Neural progenitor cell (in vitro differentiated cells): ENCODE data around the gene EGLN3. TPM values are rescaled to one million over a fixed set of nuclear protein-coding genes. Genes with fewer than 3 reads are reported as not detected.

Source experiments
- DNase-seq: peaks from one replicate; pipeline ENCODE4 v3.0.0-alpha.2; 2016; ENCODE audit warnings: low spot score
- H2AFZ ChIP-seq: fragments of 200-600 bp; sonication (generic); replicated peaks from 2 replicates; pipeline ENCODE4 v1.6.1; 2016; ENCODE audit warnings: antibody characterized with exemption
- H3F3A ChIP-seq: fragments of 200-600 bp; sonication (generic); 2 replicates; pipeline ENCODE4 v1.6.1; 2016; ENCODE audit warnings: antibody characterized with exemption, low read depth
- H3K27ac ChIP-seq: fragments of 200-600 bp; sonication (generic); 2 replicates; pipeline ENCODE4 v1.5.1; 2016; ENCODE audit warnings: mild to moderate bottlenecking
- H3K27me3 ChIP-seq: fragments of 200-600 bp; sonication (generic); 2 replicates; pipeline ENCODE4 v1.6.1; 2016; ENCODE audit warnings: mild to moderate bottlenecking, moderate library complexity
- H3K36me3 ChIP-seq: fragments of 200-600 bp; sonication (generic); 2 replicates; pipeline ENCODE4 v1.5.1; 2016
- H3K4me1 ChIP-seq: fragments of 200-600 bp; sonication (generic); 2 replicates; pipeline ENCODE4 v1.6.1; 2016; ENCODE audit warnings: mixed run types
- H3K4me2 ChIP-seq: fragments of 200-600 bp; sonication (generic); 2 replicates; pipeline ENCODE4 v1.6.1; 2016
- H3K4me3 ChIP-seq: fragments of 200-600 bp; sonication (generic); 2 replicates; pipeline ENCODE4 v1.5.1; 2016
- H3K79me2 ChIP-seq: fragments of 200-600 bp; sonication (generic); 2 replicates; pipeline ENCODE4 v1.6.1; 2016; ENCODE audit warnings: low read depth
- H3K9ac ChIP-seq: fragments of 200-600 bp; sonication (generic); 2 replicates; pipeline ENCODE4 v1.6.1; 2016
- H3K9me3 ChIP-seq: fragments of 200-600 bp; sonication (generic); 2 replicates; pipeline ENCODE4 v1.5.1; 2016; ENCODE audit warnings: low read depth
- H4K20me1 ChIP-seq: fragments of 200-600 bp; sonication (generic); 2 replicates; pipeline ENCODE4 v1.6.1; 2016; ENCODE audit warnings: low read depth
- H3K27ac Mint-ChIP-seq: 3 replicates; pipeline ENCODE4 v1.8.0; 2021; ENCODE audit warnings: mixed read lengths
- H3K27me3 Mint-ChIP-seq: 2 replicates; pipeline ENCODE4 v1.8.0; 2022; ENCODE audit warnings: low read depth, mild to moderate bottlenecking, inconsistent platforms, moderate library complexity, mixed read lengths; ENCODE audit not compliant: insufficient read depth
- H3K36me3 Mint-ChIP-seq: 3 replicates; pipeline ENCODE4 v1.8.0; 2021; ENCODE audit warnings: mixed read lengths
- H3K4me1 Mint-ChIP-seq: 3 replicates; pipeline ENCODE4 v1.8.0; 2021; ENCODE audit warnings: mixed read lengths
- H3K4me3 Mint-ChIP-seq: 3 replicates; pipeline ENCODE4 v1.8.0; 2021; ENCODE audit warnings: mild to moderate bottlenecking, moderate library complexity, mixed read lengths
- H3K9me3 Mint-ChIP-seq: 3 replicates; pipeline ENCODE4 v1.8.0; 2020; ENCODE audit warnings: mixed read lengths
- CTCF ChIP-seq: fragments of 200-600 bp; sonication (generic); IDR thresholded peaks from 2 replicates; pipeline ENCODE4 v1.5.1; 2017; ENCODE audit warnings: antibody characterized with exemption, mild to moderate bottlenecking
- EZH2 ChIP-seq: fragments of 200-600 bp; sonication (generic); IDR thresholded peaks from 2 replicates; pipeline ENCODE4 v1.6.1; 2017; ENCODE audit warnings: antibody characterized with exemption, mild to moderate bottlenecking, moderate library complexity
- EZH2phosphoT487 ChIP-seq: fragments of 200-600 bp; sonication (generic); IDR thresholded peaks from 2 replicates; pipeline ENCODE4 v1.6.1; 2017; ENCODE audit warnings: antibody characterized with exemption
- total RNA-seq: library from RNA; depleted of rRNA; stranded (reverse); fragments of >200 nt; gene quantifications from 2 replicates; pipeline ENCODE4 v1.2.3, GENCODE V29; 2015; ENCODE audit warnings: low replicate concordance

The EGLN3 gene
- total RNA-seq, 1 donor from 2014 or later: 73.5 TPM

GRCh38 chr14:33992274-33993007, 41.6 kb upstream of the EGLN3 start:
- Histone ChIP-seq H4K20me1 (no peaks in the 10 kb centered on the region), H3F3A (no peaks in the 10 kb centered on the region), H3K4me3 (no peak overlapping the region), H3K4me1 (no peaks in the 10 kb centered on the region), H3K36me3 (no peaks in the 10 kb centered on the region), H3K79me2 (no peaks in the 10 kb centered on the region), H3K27ac (no peak overlapping the region), H3K4me2 (no peak overlapping the region), H3K27me3 (no peaks in the 10 kb centered on the region), H3K9ac (no peak overlapping the region), H2AFZ (no peak overlapping the region), H3K9me3 (no peaks in the 10 kb centered on the region)
- TF ChIP-seq CTCF (no peak), EZH2phosphoT487 (no peak), EZH2 (no peak)
- no peak overlapping the region for H3K27ac Mint-ChIP-seq
- DNase-seq: no peak
- H3K4me3 Mint-ChIP-seq: no peak overlapping the region
- peaks cover 11% of the 10 kb centered on the region for H3K4me1 Mint-ChIP-seq
- no peaks in the 10 kb centered on the region for H3K36me3 Mint-ChIP-seq
- no peaks in the 10 kb centered on the region for H3K9me3 Mint-ChIP-seq
- peaks cover 2% of the 10 kb centered on the region for H3K27me3 Mint-ChIP-seq

DNA sequence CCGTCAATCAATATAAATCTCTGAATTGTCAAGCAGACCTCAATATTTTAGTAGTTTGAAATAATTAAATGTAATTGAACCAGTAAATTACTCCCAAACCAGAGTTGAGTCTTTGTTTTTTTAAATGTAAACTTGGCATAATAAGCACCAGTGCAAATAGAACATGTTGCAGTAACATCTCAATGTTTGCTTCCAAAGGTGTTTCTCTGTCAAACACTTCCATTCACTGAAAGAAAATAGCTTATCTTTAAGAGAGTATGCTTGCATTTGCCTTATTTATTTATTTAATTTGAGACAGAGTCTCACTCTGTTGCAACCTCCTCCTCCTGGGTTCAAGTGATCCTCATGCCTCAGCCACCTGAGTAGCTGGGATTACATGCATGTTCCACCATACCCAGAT, 39.9 kb upstream of the EGLN3 start:
- H3F3A ChIP-seq: no peaks in the 10 kb centered on the region
- no peaks in the 10 kb centered on the region for H4K20me1 ChIP-seq
- no peak overlapping the region for H3K4me2 ChIP-seq
- no peak overlapping the region for H3K27ac Mint-ChIP-seq
- H3K4me3 Mint-ChIP-seq: no peak overlapping the region
- no peak overlapping the region for H3K27ac ChIP-seq
- no peak overlapping the region for H2AFZ ChIP-seq
- H3K9ac ChIP-seq: no peak overlapping the region
- no peaks in the 10 kb centered on the region for H3K9me3 ChIP-seq
- no peaks in the 10 kb centered on the region for H3K79me2 ChIP-seq
- H3K36me3 ChIP-seq: no peaks in the 10 kb centered on the region
- H3K9me3 Mint-ChIP-seq: peaks cover 2% of the 10 kb centered on the region
- no peaks in the 10 kb centered on the region for H3K27me3 Mint-ChIP-seq
- TF ChIP-seq EZH2phosphoT487: no peak
- TF ChIP-seq EZH2: no peak
- TF ChIP-seq CTCF: no peak
- no peak overlapping the region for H3K4me3 ChIP-seq
- no peaks in the 10 kb centered on the region for H3K4me1 ChIP-seq
- peaks cover 11% of the 10 kb centered on the region for H3K4me1 Mint-ChIP-seq
- no peak for DNase-seq
- no peaks in the 10 kb centered on the region for H3K27me3 ChIP-seq
- no peaks in the 10 kb centered on the region for H3K36me3 Mint-ChIP-seq

GRCh38 chr14:33987565-33988080, 36.7 kb upstream of the EGLN3 start:
- no peak overlapping the region for H3K9ac ChIP-seq
- no peaks in the 10 kb centered on the region for H3K36me3 ChIP-seq
- H3K27me3 ChIP-seq: no peaks in the 10 kb centered on the region
- H3K4me2 ChIP-seq: no peak overlapping the region
- H2AFZ ChIP-seq: no peak overlapping the region
- TF ChIP-seq CTCF (no peak), EZH2 (no peak)
- DNase-seq: no peak
- no peaks in the 10 kb centered on the region for H3K4me1 ChIP-seq
- H3F3A ChIP-seq: no peaks in the 10 kb centered on the region
- peaks cover 13% of the 10 kb centered on the region for H3K9me3 Mint-ChIP-seq
- H3K9me3 ChIP-seq: no peaks in the 10 kb centered on the region
- peaks cover 4% of the 10 kb centered on the region for H3K27me3 Mint-ChIP-seq
- H4K20me1 ChIP-seq: no peaks in the 10 kb centered on the region
- no peak overlapping the region for H3K27ac Mint-ChIP-seq
- H3K79me2 ChIP-seq: no peaks in the 10 kb centered on the region
- no peak overlapping the region for H3K4me3 Mint-ChIP-seq
- H3K36me3 Mint-ChIP-seq: no peaks in the 10 kb centered on the region
- peaks cover 11% of the 10 kb centered on the region for H3K4me1 Mint-ChIP-seq
- H3K27ac ChIP-seq: no peak overlapping the region
- no peak overlapping the region for H3K4me3 ChIP-seq
